DOHH2 (cell line): ENCODE measurements around the gene CLASP1.

Source experiments
- H3F3A ChIP-seq: fragments of 200-600 bp; sonication (generic), shearing (Covaris generic); 2 replicates; pipeline ENCODE4 v1.6.0; 2016; ENCODE audit warnings: antibody characterized with exemption, mild to moderate bottlenecking; ENCODE audit not compliant: control insufficient read depth, insufficient read depth
- H3K27ac ChIP-seq: fragments of 200-600 bp; sonication (generic); 2 replicates; pipeline ENCODE4 v1.5.1; 2014; ENCODE audit warnings: low read depth, mild to moderate bottlenecking, low read length, moderate library complexity
- H3K27me3 ChIP-seq: fragments of 200-600 bp; sonication (generic); 2 replicates; pipeline ENCODE4 v1.6.1; 2014; ENCODE audit warnings: mild to moderate bottlenecking, low read length, mixed read lengths; ENCODE audit not compliant: control insufficient read depth
- H3K36me3 ChIP-seq: fragments of 200-600 bp; sonication (generic); 2 replicates; pipeline ENCODE4 v1.6.1; 2014; ENCODE audit warnings: mild to moderate bottlenecking, low read length, moderate library complexity, mixed read lengths; ENCODE audit not compliant: control insufficient read depth
- H3K4me1 ChIP-seq: fragments of 200-600 bp; sonication (generic); 2 replicates; pipeline ENCODE4 v1.6.1; 2014; ENCODE audit warnings: mild to moderate bottlenecking, low read length, mixed read lengths; ENCODE audit not compliant: control insufficient read depth
- H3K4me2 ChIP-seq: fragments of 200-600 bp; sonication (generic); 2 replicates; pipeline ENCODE4 v1.6.0; 2014; ENCODE audit warnings: mild to moderate bottlenecking, low read length, moderate library complexity
- H3K4me3 ChIP-seq: fragments of 200-600 bp; sonication (generic); 2 replicates; pipeline ENCODE4 v1.5.1; 2014; ENCODE audit warnings: mild to moderate bottlenecking, low read length, mixed read lengths
- H3K79me2 ChIP-seq: fragments of 200-600 bp; sonication (generic); 2 replicates; pipeline ENCODE4 v1.6.1; 2014; ENCODE audit warnings: mild to moderate bottlenecking, low read length, mixed read lengths; ENCODE audit not compliant: control insufficient read depth
- H3K9me2 ChIP-seq: fragments of 200-600 bp; sonication (generic); replicated peaks from 2 replicates; pipeline ENCODE4 v1.6.1; 2014; ENCODE audit warnings: mild to moderate bottlenecking, low read length, mixed read lengths; ENCODE audit not compliant: control insufficient read depth
- H3K9me3 ChIP-seq: fragments of 200-600 bp; sonication (generic); 2 replicates; pipeline ENCODE4 v1.6.1; 2014; ENCODE audit warnings: antibody characterized with exemption, low read length, mixed read lengths; ENCODE audit not compliant: control insufficient read depth, insufficient read depth
- H4K20me1 ChIP-seq: fragments of 200-600 bp; sonication (generic); 2 replicates; pipeline ENCODE4 v1.6.0; 2014; ENCODE audit warnings: low read depth, mild to moderate bottlenecking, antibody characterized with exemption, low read length, moderate library complexity; ENCODE audit not compliant: control insufficient read depth, insufficient read depth
- EZH2phosphoT487 ChIP-seq: fragments of 200-600 bp; sonication (generic); IDR thresholded peaks from 2 replicates; pipeline ENCODE4 v1.6.1; 2017; ENCODE audit warnings: borderline replicate concordance, mild to moderate bottlenecking, antibody characterized with exemption, low read length, moderate library complexity, mixed read lengths
- TF ChIP-seq, protein P1 (sequence below): fragments of 200-600 bp; sonication (generic); IDR thresholded peaks from one replicate; pipeline ENCODE4 v1.5.1; 2014; ENCODE audit warnings: antibody characterized with exemption, mild to moderate bottlenecking, low read depth, low read length; ENCODE audit not compliant: poor library complexity, severe bottlenecking

CLASP1 gene

GRCh38 chr2:121309323-121309722, 339.9 kb downstream of the CLASP1 start:
- no peaks in the 10 kb centered on the region for H3K9me3 ChIP-seq
- H3K4me3 ChIP-seq: no peak overlapping the region
- H3K27me3 ChIP-seq: peaks cover 23% of the 10 kb centered on the region
- no peak overlapping the region for H3K27ac ChIP-seq
- TF ChIP-seq EZH2phosphoT487: no peak
- TF ChIP-seq, protein P1, sequence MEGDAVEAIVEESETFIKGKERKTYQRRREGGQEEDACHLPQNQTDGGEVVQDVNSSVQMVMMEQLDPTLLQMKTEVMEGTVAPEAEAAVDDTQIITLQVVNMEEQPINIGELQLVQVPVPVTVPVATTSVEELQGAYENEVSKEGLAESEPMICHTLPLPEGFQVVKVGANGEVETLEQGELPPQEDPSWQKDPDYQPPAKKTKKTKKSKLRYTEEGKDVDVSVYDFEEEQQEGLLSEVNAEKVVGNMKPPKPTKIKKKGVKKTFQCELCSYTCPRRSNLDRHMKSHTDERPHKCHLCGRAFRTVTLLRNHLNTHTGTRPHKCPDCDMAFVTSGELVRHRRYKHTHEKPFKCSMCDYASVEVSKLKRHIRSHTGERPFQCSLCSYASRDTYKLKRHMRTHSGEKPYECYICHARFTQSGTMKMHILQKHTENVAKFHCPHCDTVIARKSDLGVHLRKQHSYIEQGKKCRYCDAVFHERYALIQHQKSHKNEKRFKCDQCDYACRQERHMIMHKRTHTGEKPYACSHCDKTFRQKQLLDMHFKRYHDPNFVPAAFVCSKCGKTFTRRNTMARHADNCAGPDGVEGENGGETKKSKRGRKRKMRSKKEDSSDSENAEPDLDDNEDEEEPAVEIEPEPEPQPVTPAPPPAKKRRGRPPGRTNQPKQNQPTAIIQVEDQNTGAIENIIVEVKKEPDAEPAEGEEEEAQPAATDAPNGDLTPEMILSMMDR: no peak
- H3K4me1 ChIP-seq: no peaks in the 10 kb centered on the region
- H3K79me2 ChIP-seq: no peaks in the 10 kb centered on the region
- no peaks in the 10 kb centered on the region for H3K9me2 ChIP-seq
- no peaks in the 10 kb centered on the region for H3F3A ChIP-seq
- H3K4me2 ChIP-seq: no peak overlapping the region
- no peaks in the 10 kb centered on the region for H4K20me1 ChIP-seq
- no peaks in the 10 kb centered on the region for H3K36me3 ChIP-seq

- Histone ChIP-seq H4K20me1 (no peaks in the 10 kb centered on the region), H3K27me3 (peaks cover 23% of the 10 kb centered on the region), H3K36me3 (no peaks in the 10 kb centered on the region), H3K79me2 (no peaks in the 10 kb centered on the region), H3K9me3 (no peaks in the 10 kb centered on the region), H3K4me1 (no peaks in the 10 kb centered on the region), H3K27ac (no peak overlapping the region), H3F3A (no peaks in the 10 kb centered on the region), H3K4me2 (no peak overlapping the region), H3K9me2 (no peaks in the 10 kb centered on the region), H3K4me3 (no peak overlapping the region)
- TF ChIP-seq, protein P1: no peak
- TF ChIP-seq EZH2phosphoT487: no peak
These were observed 342.2 kb downstream of the CLASP1 start for GRCh38 chr2:121307048-121307447.

GRCh38 chr2:121304941-121305340, 344.3 kb downstream of the CLASP1 start:
- no peak for TF ChIP-seq EZH2phosphoT487
- TF ChIP-seq, protein P1: no peak
- H3K9me3 ChIP-seq: no peaks in the 10 kb centered on the region
- no peaks in the 10 kb centered on the region for H3F3A ChIP-seq
- H3K4me2 ChIP-seq: no peak overlapping the region
- no peaks in the 10 kb centered on the region for H4K20me1 ChIP-seq
- no peak overlapping the region for H3K4me3 ChIP-seq
- H3K27me3 ChIP-seq: peaks cover 22% of the 10 kb centered on the region
- H3K9me2 ChIP-seq: no peaks in the 10 kb centered on the region
- no peak overlapping the region for H3K27ac ChIP-seq
- H3K4me1 ChIP-seq: no peaks in the 10 kb centered on the region
- H3K36me3 ChIP-seq: no peaks in the 10 kb centered on the region
- no peaks in the 10 kb centered on the region for H3K79me2 ChIP-seq
